ENCODE results near the gene MYEF2. TPM values are rescaled to one million over a fixed set of nuclear protein-coding genes. Genes with fewer than 3 reads are reported as not detected.

The MYEF2 gene
- total RNA-seq, 2 experiments from 2014 or later: 17.6 to 22.2 TPM

DNA sequence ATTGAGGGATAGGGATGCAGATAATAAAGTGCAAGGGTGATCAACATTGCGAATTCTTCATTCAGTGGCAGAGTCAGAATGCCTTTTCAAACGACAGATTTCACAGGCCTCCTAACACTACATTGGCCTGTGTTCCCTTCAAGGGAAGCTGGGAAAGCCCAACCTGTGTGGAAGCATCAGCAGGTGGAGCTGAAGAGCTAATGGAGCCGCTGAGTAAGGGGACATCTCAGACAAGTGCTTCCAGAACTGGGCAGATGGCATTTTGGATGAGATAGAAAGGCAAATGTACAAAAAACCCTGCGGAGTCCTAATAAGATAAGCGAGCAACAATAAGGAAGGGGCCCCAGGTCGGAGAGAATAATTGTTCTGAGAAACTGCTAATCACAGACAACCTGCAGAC lies 65.9 kb downstream of the MYEF2 start:
- no peaks in the 10 kb centered on the region for H3K36me3 Mint-ChIP-seq
- H3K27me3 Mint-ChIP-seq: peaks cover 24% of the 10 kb centered on the region
- no peak overlapping the region for H3K4me3 Mint-ChIP-seq
- no peaks in the 10 kb centered on the region for H3K4me1 Mint-ChIP-seq
- no peak overlapping the region for H3K27ac Mint-ChIP-seq
- DNase-seq: no peak
- no peaks in the 10 kb centered on the region for H3K9me3 Mint-ChIP-seq

DNA sequence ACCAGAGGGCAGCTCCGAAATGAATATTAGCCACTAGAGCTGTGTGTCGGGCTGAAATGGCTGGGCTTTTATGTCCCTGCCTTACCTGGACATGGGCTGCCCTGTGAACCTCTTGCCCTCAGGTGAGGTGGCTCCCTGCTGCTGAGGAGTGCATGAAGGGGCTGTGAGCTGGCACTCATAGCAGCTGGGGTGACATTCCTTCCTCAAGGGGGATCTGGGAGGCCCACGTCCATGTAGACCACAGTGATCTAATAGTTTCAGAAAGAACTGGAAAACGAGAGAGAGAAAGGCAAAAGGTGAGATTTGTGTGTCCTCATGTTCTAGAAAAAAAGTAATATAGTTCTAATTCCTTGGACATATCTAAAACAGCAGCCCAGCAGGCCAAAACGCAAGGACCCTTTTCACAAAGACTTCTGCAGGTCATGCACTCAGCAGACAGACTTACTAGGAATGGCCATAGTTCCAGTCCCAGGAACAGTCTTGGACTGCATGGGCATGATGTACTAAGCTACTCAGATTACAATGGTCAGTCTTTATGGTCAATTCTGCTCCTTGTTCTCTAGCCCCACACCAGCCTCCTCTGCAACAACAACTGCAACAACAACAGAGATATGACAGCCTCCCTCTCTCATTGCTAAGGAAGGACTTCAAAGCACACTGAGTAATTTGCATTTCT lies 68.1 kb downstream of the MYEF2 start:
- Mint-ChIP-seq H3K4me3 (no peak overlapping the region), H3K27ac (no peak overlapping the region), H3K27me3 (peaks cover 29% of the 10 kb centered on the region), H3K36me3 (no peaks in the 10 kb centered on the region), H3K9me3 (no peaks in the 10 kb centered on the region), H3K4me1 (no peaks in the 10 kb centered on the region)
- no peak for DNase-seq

DNA sequence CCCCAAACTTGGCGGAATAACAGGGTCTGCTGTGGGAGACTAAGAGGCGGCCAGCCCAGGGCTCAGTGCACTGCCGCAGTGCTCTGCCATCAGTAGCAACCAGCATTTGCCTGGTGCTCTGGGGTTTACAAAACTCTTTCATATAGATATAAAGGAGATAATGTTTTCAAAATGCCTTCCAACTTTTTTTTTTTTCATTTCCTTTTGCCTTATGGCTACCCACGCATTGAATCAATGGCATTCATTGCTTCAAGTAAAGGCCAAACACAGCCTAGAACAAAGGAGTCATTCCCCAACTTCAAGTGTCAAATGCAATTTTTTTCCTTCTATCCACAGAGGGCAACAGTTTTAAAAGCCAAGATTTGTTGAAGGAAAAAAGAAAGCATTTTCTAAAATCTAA lies 68.9 kb downstream of the MYEF2 start:
- Mint-ChIP-seq H3K4me3 (no peak overlapping the region), H3K27ac (no peak overlapping the region), H3K36me3 (no peaks in the 10 kb centered on the region), H3K9me3 (no peaks in the 10 kb centered on the region), H3K4me1 (no peaks in the 10 kb centered on the region), H3K27me3 (peaks cover 26% of the 10 kb centered on the region)
- no peak for DNase-seq

DNA sequence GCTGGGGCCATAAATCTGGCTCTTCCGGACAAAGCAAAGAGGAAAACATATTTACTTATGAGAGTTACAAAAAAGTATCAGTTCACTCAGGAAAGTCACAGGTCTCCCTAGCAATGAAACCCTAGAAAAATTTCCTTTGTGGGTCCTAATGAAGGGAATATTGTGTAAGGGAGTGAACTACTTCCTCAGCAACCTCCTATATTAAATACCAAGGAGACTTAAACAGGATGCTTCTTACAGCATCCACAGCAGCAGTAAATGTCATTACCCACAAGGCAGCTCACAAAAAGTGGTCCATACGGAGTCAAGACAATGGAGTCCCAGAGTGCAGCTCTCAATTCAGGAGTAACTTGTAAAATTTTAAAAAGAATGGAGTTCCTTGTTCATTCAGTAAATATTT lies 72.2 kb downstream of the MYEF2 start:
- Mint-ChIP-seq H3K27ac (no peak overlapping the region), H3K27me3 (peaks cover 19% of the 10 kb centered on the region), H3K4me1 (no peaks in the 10 kb centered on the region), H3K4me3 (no peak overlapping the region), H3K36me3 (no peaks in the 10 kb centered on the region), H3K9me3 (no peaks in the 10 kb centered on the region)
- DNase-seq: no peak

DNA sequence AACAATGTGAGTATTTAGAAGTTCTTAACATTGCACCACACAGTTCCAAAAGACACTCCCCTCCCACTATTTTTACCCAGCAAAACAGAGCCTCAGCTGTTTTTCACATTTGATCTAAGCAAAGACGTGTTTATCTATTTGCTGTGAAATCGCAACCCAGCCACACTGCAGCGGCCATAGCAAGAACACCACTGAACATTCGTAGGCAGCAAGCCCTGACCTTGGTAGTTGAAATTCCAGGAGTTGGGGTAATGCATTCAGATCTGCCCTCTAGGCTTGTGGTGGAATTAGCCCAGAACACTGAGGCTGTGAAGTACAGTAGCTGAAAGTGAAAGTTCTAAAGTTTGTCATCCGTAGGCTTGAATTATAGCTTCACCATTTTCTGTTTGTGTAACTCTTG lies 74.4 kb downstream of the MYEF2 start:
- Mint-ChIP-seq H3K27ac (no peak overlapping the region), H3K27me3 (peaks cover 21% of the 10 kb centered on the region), H3K36me3 (no peaks in the 10 kb centered on the region), H3K9me3 (no peaks in the 10 kb centered on the region), H3K4me3 (no peak overlapping the region), H3K4me1 (no peaks in the 10 kb centered on the region)
- DNase-seq: no peak

DNA sequence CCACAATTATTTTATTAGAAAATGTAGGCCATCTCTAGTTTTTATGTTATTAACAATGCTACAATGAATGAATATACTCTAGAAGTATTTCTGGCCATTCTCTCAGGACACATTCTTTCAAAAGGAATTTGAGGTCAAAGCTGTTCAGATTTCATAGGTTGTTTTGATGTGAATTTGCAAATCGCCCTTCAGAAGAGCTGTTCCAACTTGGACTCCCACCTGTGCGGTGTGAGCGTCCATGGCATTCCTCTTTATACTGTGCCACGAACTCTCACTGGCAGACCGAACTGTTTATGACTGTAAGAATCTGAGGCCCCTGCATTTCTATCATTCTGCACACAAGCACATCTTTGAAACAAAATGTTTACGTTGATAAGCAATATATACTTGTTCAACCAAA lies 75.9 kb downstream of the MYEF2 start:
- Mint-ChIP-seq H3K4me3 (no peak overlapping the region), H3K36me3 (no peaks in the 10 kb centered on the region), H3K27ac (no peak overlapping the region), H3K4me1 (no peaks in the 10 kb centered on the region), H3K9me3 (no peaks in the 10 kb centered on the region), H3K27me3 (peaks cover 20% of the 10 kb centered on the region)
- no peak for DNase-seq

DNA sequence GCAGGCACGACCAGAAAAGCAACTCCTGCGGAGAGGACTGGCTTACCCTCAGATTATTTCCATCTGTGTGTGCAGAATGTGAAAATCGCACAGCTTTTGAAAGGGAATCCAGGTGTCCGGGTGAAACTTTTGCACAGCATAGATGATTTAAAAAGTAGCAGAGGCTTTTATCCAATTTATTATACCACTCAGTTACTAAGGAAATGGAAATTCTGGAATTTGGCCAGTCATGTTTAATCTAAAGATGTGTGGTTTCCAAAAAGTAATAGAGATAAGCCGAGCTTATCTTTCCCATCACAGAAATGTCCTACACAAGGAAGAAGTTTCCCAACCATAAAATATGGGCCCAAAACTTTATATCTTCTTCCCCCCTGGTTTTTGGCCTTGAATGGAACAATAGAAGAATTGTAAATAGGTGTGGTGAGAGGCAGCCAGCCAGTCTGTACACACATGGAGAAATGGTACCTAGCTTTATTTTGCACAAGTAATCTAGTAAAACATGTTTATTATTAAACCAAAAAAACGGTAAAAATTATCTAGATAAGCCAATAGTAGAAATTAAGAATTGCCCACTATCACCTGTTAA lies 76.6 kb downstream of the MYEF2 start:
- no peak for DNase-seq
- H3K36me3 Mint-ChIP-seq: no peaks in the 10 kb centered on the region
- peaks cover 15% of the 10 kb centered on the region for H3K27me3 Mint-ChIP-seq
- no peaks in the 10 kb centered on the region for H3K4me1 Mint-ChIP-seq
- no peaks in the 10 kb centered on the region for H3K9me3 Mint-ChIP-seq
- no peak overlapping the region for H3K27ac Mint-ChIP-seq
- H3K4me3 Mint-ChIP-seq: no peak overlapping the region

DNA sequence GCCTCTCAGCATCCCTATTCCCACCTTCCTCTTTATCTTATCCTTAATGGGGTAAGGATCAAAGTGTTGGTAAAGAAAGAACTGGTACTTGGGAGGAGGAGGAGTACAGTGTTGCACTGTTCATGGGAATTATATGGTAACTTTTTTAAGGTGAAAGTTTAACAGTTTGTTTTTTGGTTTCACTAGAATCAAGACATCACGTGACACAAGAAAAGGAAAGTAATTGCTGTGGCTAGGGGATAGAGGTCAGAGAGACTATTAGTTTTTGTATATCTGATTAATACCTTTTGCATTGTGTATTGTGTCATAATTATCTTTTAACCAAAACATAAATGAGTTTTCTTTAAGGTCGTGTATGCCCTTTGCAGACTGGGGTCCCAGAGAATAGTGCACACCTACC lies 80.8 kb downstream of the MYEF2 start:
- no peak for DNase-seq
- Mint-ChIP-seq H3K9me3 (no peaks in the 10 kb centered on the region), H3K4me1 (no peaks in the 10 kb centered on the region), H3K36me3 (no peaks in the 10 kb centered on the region), H3K27ac (no peak overlapping the region), H3K27me3 (peaks cover 18% of the 10 kb centered on the region), H3K4me3 (no peak overlapping the region)

DNA sequence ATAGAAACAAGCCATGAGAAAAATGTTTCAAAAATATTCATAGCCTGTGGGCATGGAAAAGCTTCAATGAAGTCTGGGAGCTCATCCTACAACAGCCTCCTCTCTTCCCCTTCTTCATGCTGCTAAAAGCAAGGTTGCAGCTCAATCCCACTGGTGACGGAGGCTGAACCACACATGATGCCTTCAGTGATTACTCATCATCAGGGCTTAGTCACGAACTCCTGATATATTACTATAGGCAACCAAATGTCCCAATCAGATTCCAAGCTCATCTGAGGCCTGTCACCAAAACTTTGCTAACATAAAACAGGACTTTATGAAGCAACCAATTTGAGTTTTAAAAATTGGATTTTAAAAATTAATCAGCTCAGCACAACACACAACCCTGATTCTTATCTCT lies 81.3 kb downstream of the MYEF2 start:
- H3K4me1 Mint-ChIP-seq: no peaks in the 10 kb centered on the region
- H3K36me3 Mint-ChIP-seq: no peaks in the 10 kb centered on the region
- H3K4me3 Mint-ChIP-seq: no peak overlapping the region
- no peak for DNase-seq
- H3K9me3 Mint-ChIP-seq: no peaks in the 10 kb centered on the region
- H3K27me3 Mint-ChIP-seq: peaks cover 18% of the 10 kb centered on the region
- no peak overlapping the region for H3K27ac Mint-ChIP-seq

DNA sequence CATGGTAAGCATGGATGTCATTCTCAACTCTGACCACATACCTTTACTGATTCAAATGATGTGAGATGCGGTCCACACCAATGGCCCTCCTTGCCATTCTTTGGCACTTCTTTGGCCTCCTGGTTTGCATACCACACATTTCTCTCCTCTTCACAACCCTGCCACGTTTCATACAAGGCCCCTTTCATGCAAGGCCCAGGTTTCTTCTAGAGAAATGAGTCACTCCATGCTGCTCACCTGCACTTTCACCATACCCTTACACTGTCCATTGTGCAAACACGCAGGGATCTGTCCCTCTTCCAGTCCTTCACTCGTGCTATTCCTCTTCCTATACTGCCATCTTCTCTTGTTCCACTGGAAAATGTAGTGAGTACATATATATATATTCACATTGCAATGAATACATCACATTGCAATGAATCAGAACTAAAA lies 81.7 kb downstream of the MYEF2 start:
- H3K9me3 Mint-ChIP-seq: no peaks in the 10 kb centered on the region
- no peaks in the 10 kb centered on the region for H3K36me3 Mint-ChIP-seq
- peaks cover 18% of the 10 kb centered on the region for H3K27me3 Mint-ChIP-seq
- DNase-seq: no peak
- H3K27ac Mint-ChIP-seq: no peak overlapping the region
- H3K4me1 Mint-ChIP-seq: no peaks in the 10 kb centered on the region
- H3K4me3 Mint-ChIP-seq: no peak overlapping the region

DNA sequence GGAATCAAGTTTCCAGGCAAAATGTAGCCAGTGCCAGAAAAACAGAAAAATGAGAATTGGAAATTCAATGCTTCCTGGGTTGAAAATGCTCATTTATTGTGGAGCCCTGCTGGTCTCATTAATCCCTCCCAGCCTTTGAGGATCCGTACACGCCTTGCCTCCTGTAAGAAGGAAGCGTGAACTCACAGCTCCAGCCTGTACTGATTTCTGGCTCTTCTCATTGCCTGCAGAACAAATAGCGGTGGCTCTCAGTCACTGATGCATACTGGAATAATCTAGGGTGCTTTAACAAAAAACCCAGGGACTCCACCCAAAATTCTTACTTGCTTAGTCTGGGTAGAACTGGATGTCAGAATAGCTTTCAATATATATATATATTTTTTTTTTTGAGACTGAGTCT lies 86.6 kb downstream of the MYEF2 start:
- Mint-ChIP-seq H3K27me3 (peaks cover 14% of the 10 kb centered on the region), H3K27ac (no peak overlapping the region), H3K4me1 (no peaks in the 10 kb centered on the region), H3K36me3 (no peaks in the 10 kb centered on the region), H3K4me3 (no peak overlapping the region), H3K9me3 (no peaks in the 10 kb centered on the region)
- DNase-seq: no peak

DNA sequence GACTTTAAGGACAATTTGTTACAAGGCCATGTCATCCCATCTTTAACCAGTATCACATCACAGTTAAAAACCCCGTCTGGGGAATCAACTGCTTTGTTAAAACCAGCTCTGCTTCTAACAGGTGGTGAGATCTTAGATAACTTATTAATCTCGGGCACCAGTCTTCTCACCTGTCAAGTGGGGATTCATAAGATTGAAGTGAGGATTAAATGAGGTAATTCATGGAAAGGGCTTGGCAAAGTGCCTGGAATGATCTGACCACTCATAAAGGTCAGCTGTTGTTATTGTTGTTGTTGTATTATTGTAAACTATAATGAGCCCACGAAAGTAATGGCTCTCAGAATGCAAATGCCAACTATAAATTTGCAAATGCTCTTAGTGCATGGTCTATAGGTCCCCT lies 87.4 kb downstream of the MYEF2 start:
- H3K36me3 Mint-ChIP-seq: no peaks in the 10 kb centered on the region
- H3K27me3 Mint-ChIP-seq: peaks cover 11% of the 10 kb centered on the region
- H3K27ac Mint-ChIP-seq: no peak overlapping the region
- no peaks in the 10 kb centered on the region for H3K9me3 Mint-ChIP-seq
- no peaks in the 10 kb centered on the region for H3K4me1 Mint-ChIP-seq
- no peak overlapping the region for H3K4me3 Mint-ChIP-seq
- no peak for DNase-seq

DNA sequence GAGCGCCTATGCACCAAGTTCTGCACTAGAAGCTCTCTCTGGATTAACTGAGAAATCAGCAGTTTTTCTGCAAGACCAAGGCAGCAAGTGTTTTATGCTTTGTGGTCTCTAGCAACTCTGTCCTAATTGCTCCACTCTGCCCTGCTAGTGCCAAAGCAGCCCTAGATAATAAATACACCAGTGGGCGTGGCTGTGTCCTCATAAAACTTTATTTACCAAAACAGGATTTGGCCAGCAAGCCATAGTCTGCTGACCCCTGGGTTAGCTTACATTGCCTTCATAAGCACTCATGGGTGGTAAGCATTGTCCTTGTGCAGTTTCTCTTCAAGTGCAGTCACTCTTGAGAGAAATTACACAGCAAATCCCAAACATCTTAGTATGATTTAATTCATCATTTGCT lies 88.0 kb downstream of the MYEF2 start:
- H3K4me1 Mint-ChIP-seq: no peaks in the 10 kb centered on the region
- peaks cover 10% of the 10 kb centered on the region for H3K27me3 Mint-ChIP-seq
- no peak overlapping the region for H3K27ac Mint-ChIP-seq
- H3K4me3 Mint-ChIP-seq: no peak overlapping the region
- no peaks in the 10 kb centered on the region for H3K9me3 Mint-ChIP-seq
- no peak for DNase-seq
- H3K36me3 Mint-ChIP-seq: no peaks in the 10 kb centered on the region

DNA sequence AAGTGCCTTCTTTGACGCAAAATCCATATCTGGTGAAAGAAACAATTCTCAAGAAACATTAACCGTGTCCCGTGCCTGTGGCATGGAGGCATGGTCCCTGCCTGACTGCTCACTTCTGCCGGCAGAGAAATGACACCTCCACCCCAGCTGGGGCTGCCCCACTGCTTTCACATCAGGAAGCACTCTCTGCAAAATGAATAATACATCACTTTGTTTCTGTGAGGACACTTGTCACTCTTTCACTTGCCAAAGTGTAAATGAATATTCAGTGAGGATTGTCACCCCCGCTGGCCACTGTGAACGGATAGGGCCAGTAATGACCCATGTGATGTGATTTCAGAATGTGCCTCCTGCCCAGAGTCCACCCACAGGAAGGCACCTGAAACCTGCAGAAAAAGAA lies 88.4 kb downstream of the MYEF2 start:
- Mint-ChIP-seq H3K27ac (no peak overlapping the region), H3K4me1 (no peaks in the 10 kb centered on the region), H3K36me3 (no peaks in the 10 kb centered on the region), H3K27me3 (peaks cover 7% of the 10 kb centered on the region), H3K4me3 (no peak overlapping the region), H3K9me3 (no peaks in the 10 kb centered on the region)
- no peak for DNase-seq

DNA sequence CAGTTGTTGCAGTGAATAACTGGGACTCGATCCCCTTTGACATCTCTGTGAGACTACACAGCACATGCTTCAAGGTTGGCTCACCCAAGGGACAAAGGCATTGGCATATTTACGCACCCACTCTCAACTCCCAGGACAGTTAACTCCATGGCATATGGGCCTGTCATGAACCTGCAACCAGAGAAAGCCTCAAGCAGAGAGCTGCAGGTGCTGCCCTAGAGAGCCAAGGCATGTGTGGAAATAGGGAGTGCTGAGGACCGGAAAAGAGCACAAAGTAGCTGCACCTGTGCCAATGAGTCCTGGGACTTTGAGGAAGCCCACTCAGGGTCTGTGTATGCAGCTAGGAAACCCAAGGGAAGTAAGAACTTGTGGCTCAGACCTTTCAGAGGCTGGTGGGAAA lies 90.3 kb downstream of the MYEF2 start:
- Mint-ChIP-seq H3K4me1 (no peaks in the 10 kb centered on the region), H3K27ac (no peak overlapping the region), H3K27me3 (peaks cover 7% of the 10 kb centered on the region), H3K4me3 (no peak overlapping the region), H3K36me3 (no peaks in the 10 kb centered on the region), H3K9me3 (no peaks in the 10 kb centered on the region)
- DNase-seq: no peak

DNA sequence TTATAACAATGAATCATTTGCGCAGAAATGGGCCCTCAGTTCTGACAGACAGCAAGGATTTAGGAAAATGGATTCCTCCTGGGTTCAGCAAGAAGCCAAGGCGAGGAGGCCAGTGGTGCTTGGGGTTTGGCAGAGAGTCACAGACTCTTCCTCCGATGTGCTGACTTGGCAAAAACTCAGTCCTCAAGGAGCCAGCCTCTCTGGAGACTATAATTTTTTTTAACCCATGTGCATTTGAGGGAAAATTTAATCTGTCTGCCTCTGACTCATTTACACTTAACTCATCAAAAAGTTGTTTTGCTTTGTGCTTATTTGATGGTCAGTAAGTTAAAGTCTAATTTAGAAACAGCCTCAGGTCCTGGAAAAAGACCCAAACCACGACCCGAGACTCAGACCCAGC lies 91.5 kb downstream of the MYEF2 start:
- Mint-ChIP-seq H3K27me3 (peaks cover 7% of the 10 kb centered on the region), H3K9me3 (no peaks in the 10 kb centered on the region), H3K4me3 (no peak overlapping the region), H3K27ac (no peak overlapping the region), H3K36me3 (no peaks in the 10 kb centered on the region), H3K4me1 (no peaks in the 10 kb centered on the region)
- DNase-seq: no peak

Data from activated naive CD8-positive, alpha-beta T cell treated with anti-CD3 and anti-CD28 coated beads for 36 hours (primary cell).